Tibial artery (tissue), 4 donors: ENCODE measurements around the gene COL20A1.

Experiments used
- DNase-seq, 2 donors: peaks; one replicate each; pipeline ENCODE4 v3.0.0-alpha.2; 2019
- H3K27ac ChIP-seq, 2 donors: fragments of 200-600 bp; sonication (generic) in 1 of 2; 1 replicate in 1 of 2; 2 replicates in 1 of 2; pipeline ENCODE4 v1.5.1; 2018 to 2019; ENCODE audit warnings: mild to moderate bottlenecking in 1 of 2
- H3K27me3 ChIP-seq, 2 donors: fragments of 200-600 bp; sonication (generic) in 1 of 2; one replicate each; pipeline versions ENCODE4 v1.5.1 to v1.6.0; 2016 to 2019
- H3K36me3 ChIP-seq, 3 donors: fragments of 200-600 bp; sonication (generic) in 2 of 3; one replicate each; pipeline ENCODE4 v1.5.1; 2016 to 2019; ENCODE audit warnings: mild to moderate bottlenecking in 2 of 3
- H3K4me1 ChIP-seq, 4 donors: fragments of 200-600 bp; sonication (generic) in 2 of 4; 1 replicate in 3 of 4; 2 replicates in 1 of 4; pipeline ENCODE4 v1.5.1; 2016 to 2019
- H3K4me3 ChIP-seq, 2 donors: fragments of 200-600 bp; sonication (generic) in 1 of 2; 1 replicate in 1 of 2; 2 replicates in 1 of 2; pipeline ENCODE4 v1.5.1; 2018 to 2019; ENCODE audit warnings: mild to moderate bottlenecking in 2 of 2
- H3K9me3 ChIP-seq, 3 donors: fragments of 200-600 bp; sonication (generic) in 1 of 3; one replicate each; pipeline ENCODE4 v1.5.1; 2016 to 2019
- CTCF ChIP-seq, 2 experiments: fragments of 200-600 bp in 1 of 2; fragments of 450-650 bp in 1 of 2; IDR thresholded peaks; one replicate each; pipeline ENCODE4 v1.5.1; 2017 to 2019; ENCODE audit warnings: antibody characterized with exemption in 2 of 2, mild to moderate bottlenecking in 1 of 2, moderate library complexity in 1 of 2
- intact Hi-C: fragments of 100-400 bp; cut with DNase I; formaldehyde crosslinking; loops from one replicate; pipeline ENCODE4 v1.15.0; 2023; ENCODE audit warnings: low total_unique reads

COL20A1 gene

GRCh38 chr20:63294536-63294900 is 1.5 kb downstream of the COL20A1 start:
- no peak for DNase-seq
- no peak overlapping the region for H3K27ac ChIP-seq
- intact Hi-C loops = no loop called here
- no peak overlapping the region for H3K4me3 ChIP-seq
- H3K9me3 ChIP-seq = no peaks in the 10 kb centered on the region
- H3K27me3 ChIP-seq = peaks cover 0 to 76% of the 10 kb centered on the region in 2 donors
- peaks cover 0 to 4% (median 0%) of the 10 kb centered on the region in 3 donors for H3K36me3 ChIP-seq
- TF ChIP-seq CTCF (IDR thresholded peaks at IDR 0.05) = no peak
- H3K4me1 ChIP-seq = peaks cover 0 to 5% (median 0%) of the 10 kb centered on the region in 4 donors

DNA sequence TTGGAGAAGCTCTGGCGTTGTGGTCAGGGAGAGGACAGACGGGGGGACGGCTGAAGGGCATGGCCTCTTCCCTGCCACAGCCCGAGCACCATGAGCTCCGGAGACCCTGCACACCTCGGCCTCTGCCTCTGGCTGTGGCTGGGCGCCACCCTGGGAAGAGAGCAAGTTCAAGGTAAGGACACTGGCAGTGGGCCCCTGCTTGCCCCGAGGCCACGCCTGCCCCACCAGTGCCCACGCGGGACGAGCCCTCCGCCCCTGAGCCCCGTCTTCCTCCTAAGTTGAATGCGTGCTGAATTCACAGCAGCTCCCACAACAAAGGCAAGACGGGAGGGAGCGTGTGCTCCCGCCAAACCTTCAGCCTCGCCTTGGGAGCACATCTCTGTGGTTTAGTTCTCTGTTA is 2.0 kb downstream of the COL20A1 start:
- Histone ChIP-seq H3K4me1 (peaks cover 0 to 5% (median 0%) of the 10 kb centered on the region in 4 donors), H3K27me3 (peaks cover 0 to 76% of the 10 kb centered on the region in 2 donors), H3K4me3 (no peak overlapping the region), H3K9me3 (peaks cover 0 to under 1% (median 0%) of the 10 kb centered on the region in 3 donors), H3K36me3 (no peaks in the 10 kb centered on the region), H3K27ac (no peak overlapping the region)
- DNase-seq = no peak
- TF ChIP-seq CTCF (IDR thresholded peaks at IDR 0.05) = no peak
- intact Hi-C loops = no loop called here

GRCh38 chr20:63295422-63295821 is 2.4 kb downstream of the COL20A1 start:
- Histone ChIP-seq H3K36me3 (no peaks in the 10 kb centered on the region), H3K4me1 (peaks cover 0 to 5% (median 0%) of the 10 kb centered on the region in 4 donors), H3K4me3 (no peak overlapping the region), H3K27me3 (peaks cover 0 to 76% of the 10 kb centered on the region in 2 donors), H3K27ac (no peak overlapping the region), H3K9me3 (peaks cover 0 to 4% (median under 1%) of the 10 kb centered on the region in 3 donors)
- DNase-seq = no peak
- intact Hi-C loops = no loop called here
- TF ChIP-seq CTCF (IDR thresholded peaks at IDR 0.05) = no peak

- no peak overlapping the region for H3K27ac ChIP-seq
- no peaks in the 10 kb centered on the region for H3K36me3 ChIP-seq
- H3K4me1 ChIP-seq = peaks cover 0 to 5% (median 0%) of the 10 kb centered on the region in 4 donors
- TF ChIP-seq CTCF (IDR thresholded peaks at IDR 0.05) = no peak
- H3K4me3 ChIP-seq = no peak overlapping the region
- H3K27me3 ChIP-seq = peaks cover 0 to 75% of the 10 kb centered on the region in 2 donors
- intact Hi-C loops = no loop called here
- DNase-seq = no peak
- peaks cover 0 to 5% (median 4%) of the 10 kb centered on the region in 3 donors for H3K9me3 ChIP-seq
Observed at GRCh38 chr20:63295846-63296245, 2.9 kb downstream of the COL20A1 start.

DNA sequence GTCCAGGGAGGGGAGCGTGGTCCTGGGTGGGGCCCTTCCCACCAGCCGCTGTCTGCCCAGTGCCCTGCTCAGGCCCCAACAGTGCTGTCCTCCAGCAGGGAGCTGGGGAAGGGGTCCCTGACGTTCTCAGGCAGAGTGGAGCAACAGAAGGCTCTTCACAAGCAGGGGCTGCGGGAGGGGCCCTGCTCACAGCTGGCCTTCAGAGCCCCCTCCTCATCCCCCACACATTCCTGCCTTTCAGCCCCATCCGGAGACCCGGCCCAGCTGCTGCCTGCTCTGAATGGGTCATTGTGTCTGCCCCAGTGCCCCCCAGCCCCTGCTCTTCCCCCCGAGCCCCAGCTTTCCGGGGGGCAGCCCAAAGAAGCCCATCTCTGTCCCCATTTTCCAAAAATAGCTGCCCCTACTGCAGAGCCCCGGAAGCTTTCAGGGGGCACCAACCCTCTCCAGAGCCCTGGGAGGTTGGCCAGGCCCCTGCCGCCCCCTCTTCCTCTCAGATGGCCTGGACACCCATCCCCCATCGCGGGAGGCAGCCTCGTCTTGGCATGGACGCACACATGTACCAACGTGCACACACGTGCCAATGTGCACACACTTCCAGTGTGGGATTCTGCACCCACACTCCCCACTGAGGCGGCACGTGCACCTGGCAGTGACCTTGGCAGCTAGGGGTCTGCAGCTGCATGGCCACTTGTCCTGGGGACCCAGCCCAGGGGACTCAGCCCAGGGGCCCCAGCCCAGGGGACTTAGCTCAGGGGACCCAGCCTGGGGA is 3.7 kb downstream of the COL20A1 start:
- TF ChIP-seq CTCF (IDR thresholded peaks at IDR 0.05) = no peak
- Histone ChIP-seq H3K4me1 (peaks cover 0 to 5% (median 0%) of the 10 kb centered on the region in 4 donors), H3K27ac (no peak overlapping the region), H3K27me3 (peaks cover 0 to 71% of the 10 kb centered on the region in 2 donors), H3K9me3 (peaks cover 0 to 7% (median 4%) of the 10 kb centered on the region in 3 donors), H3K4me3 (no peak overlapping the region), H3K36me3 (no peaks in the 10 kb centered on the region)
- DNase-seq = no peak
- intact Hi-C loops = no loop called here
